Lower leg skin (tissue), 4 donors: ENCODE measurements around the gene NME5. TPM values are rescaled to one million over a fixed set of nuclear protein-coding genes. Genes with fewer than 3 reads are reported as not detected.
"Not testable (repeated sequence)": the region's sequence is repeated elsewhere in the genome, so short reads cannot be mapped to it uniquely, and the experiment has no call there.

Source experiments
- DNase-seq, 2 donors: peaks; one replicate each; pipeline ENCODE4 v3.0.0-alpha.2; 2019; ENCODE audit warnings: low spot score in 2 of 2
- H3K4me3 ChIP-seq: fragments of 200-600 bp; sonication (generic); 2 replicates; pipeline ENCODE4 v1.5.1; 2017; ENCODE audit warnings: mild to moderate bottlenecking, low read depth; ENCODE audit not compliant: poor library complexity, severe bottlenecking
- POLR2A ChIP-seq, 2 donors: fragments of 450-650 bp; IDR thresholded peaks; one replicate each; pipeline ENCODE4 v1.6.1; 2016 to 2017; ENCODE audit warnings: antibody characterized with exemption in 2 of 2, mild to moderate bottlenecking in 1 of 2, moderate library complexity in 1 of 2
- WGBS, 2 donors: methylation state at CpG; one replicate each; pipeline ENCODE4 v1.1.5; 2018; 5-methylcytosine and 5-hydroxymethylcytosine counted together
- intact Hi-C: fragments of 100-400 bp; cut with DNase I; formaldehyde crosslinking; loops from one replicate; pipeline ENCODE4 v1.15.0; 2023; ENCODE audit warnings: low total_unique reads
- total RNA-seq, 4 donors: library from RNA; depleted of rRNA; stranded (reverse); fragments of >200 nt; gene quantifications; one replicate each; pipeline ENCODE4 v1.1.0, GENCODE V29; 2016
- TF ChIP-seq, protein P1 (sequence below), 3 donors: fragments of 450-650 bp; IDR thresholded peaks; one replicate each; pipeline ENCODE4 v1.5.1; 2016; ENCODE audit warnings: antibody characterized with exemption in 3 of 3, mild to moderate bottlenecking in 3 of 3, moderate library complexity in 2 of 3

The NME5 gene
- total RNA-seq, 4 donors from 2014 or later, result 0.49 to 1.7 TPM; not detected in 2

DNA sequence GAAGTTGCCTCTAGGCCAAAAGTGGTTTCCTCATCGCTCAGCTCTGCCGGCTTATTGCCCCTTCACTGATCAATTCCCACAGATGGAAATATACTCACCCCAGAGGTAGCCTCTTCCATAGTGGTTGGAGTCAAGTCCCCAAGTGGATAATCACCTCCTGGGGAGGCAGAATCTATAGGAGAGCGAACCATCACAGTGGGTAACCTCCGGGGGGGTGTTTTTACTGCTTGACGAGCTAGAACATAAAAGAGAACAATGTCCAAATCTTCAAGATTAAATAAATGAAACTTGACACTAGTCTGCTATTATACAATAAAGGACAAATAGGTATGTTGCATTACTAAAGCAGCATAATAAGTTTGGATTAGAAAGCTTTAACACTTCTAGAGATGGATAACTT is 29.9 kb upstream of the NME5 start:
- no peak overlapping the region for H3K4me3 ChIP-seq
- TF ChIP-seq POLR2A (IDR thresholded peaks at IDR 0.05), result no peak
- WGBS, 2 donors, result 88 to 94% methylated on average over 5 of the region's 5 CpGs
- no peak for DNase-seq
- intact Hi-C loops, result no loop called here

DNA sequence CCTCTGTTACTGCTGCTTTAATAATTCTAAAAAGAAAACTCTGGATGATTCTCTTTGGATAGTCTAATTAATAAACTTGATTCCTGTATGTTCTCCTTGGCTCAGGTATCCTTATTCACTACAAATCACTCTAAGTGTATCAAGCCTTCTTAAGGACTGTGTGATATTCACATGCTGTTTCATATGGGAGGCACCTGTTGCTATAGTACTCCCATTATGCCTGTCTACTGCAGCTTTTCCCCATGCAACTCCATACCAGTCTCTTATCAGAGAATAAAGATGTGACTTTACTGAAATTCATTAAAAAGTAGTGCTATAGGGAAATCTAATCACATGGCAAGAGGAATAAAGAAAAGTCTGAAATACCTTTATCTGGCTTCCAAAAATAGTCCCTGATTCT is 24.5 kb upstream of the NME5 start:
- no peak overlapping the region for H3K4me3 ChIP-seq
- no peak for DNase-seq
- intact Hi-C loops, result no loop called here
- TF ChIP-seq, protein P1, sequence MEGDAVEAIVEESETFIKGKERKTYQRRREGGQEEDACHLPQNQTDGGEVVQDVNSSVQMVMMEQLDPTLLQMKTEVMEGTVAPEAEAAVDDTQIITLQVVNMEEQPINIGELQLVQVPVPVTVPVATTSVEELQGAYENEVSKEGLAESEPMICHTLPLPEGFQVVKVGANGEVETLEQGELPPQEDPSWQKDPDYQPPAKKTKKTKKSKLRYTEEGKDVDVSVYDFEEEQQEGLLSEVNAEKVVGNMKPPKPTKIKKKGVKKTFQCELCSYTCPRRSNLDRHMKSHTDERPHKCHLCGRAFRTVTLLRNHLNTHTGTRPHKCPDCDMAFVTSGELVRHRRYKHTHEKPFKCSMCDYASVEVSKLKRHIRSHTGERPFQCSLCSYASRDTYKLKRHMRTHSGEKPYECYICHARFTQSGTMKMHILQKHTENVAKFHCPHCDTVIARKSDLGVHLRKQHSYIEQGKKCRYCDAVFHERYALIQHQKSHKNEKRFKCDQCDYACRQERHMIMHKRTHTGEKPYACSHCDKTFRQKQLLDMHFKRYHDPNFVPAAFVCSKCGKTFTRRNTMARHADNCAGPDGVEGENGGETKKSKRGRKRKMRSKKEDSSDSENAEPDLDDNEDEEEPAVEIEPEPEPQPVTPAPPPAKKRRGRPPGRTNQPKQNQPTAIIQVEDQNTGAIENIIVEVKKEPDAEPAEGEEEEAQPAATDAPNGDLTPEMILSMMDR (IDR thresholded peaks at IDR 0.05), result no peak
- TF ChIP-seq POLR2A (IDR thresholded peaks at IDR 0.05), result no peak

DNA sequence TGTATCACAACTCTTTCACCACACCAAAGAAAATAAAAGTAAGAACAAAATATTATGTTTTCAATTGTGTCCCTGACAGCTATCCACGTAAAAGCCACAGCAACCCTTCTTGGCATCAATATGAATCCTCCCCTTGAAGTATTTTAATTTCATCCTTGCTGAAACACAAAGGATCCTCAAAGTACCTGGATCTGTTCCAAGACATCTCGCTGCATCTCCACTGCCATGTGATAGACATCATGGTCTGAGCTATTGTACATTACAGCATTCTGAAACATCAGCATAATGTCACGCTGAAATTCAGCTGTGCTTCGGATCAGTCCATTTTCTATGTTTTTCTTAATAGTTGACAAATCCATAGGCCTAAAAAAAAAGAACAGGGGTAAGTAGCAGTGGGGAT is 21.5 kb upstream of the NME5 start:
- no peak for DNase-seq
- intact Hi-C loops, result no loop called here
- H3K4me3 ChIP-seq, result no peak overlapping the region
- 84 to 90% methylated on average over 4 of the region's 4 CpGs for WGBS, 2 donors
- no peak for TF ChIP-seq POLR2A (IDR thresholded peaks at IDR 0.05)
- TF ChIP-seq, protein P1 (IDR thresholded peaks at IDR 0.05), result no peak

DNA sequence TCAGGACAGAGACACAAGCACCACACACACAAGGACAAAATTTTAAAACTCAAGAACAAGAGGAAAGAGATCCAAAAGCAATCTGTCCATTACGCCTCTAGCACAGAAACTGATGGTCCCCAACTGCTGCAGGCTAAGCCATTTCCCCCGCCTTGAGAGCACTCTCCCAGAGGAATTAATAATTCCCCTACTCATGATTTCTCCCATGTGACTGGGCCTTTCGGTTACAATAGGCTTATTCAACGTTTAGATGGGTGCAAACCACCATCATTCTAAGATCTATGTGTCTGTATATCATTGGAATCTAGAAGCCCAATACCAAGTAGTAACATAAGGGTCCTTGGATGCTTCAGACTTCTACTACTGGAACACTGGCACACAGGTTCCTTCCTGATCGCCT is 20.4 kb upstream of the NME5 start:
- 89 to 91% methylated on average over 5 of the region's 5 CpGs for WGBS, 2 donors

DNA sequence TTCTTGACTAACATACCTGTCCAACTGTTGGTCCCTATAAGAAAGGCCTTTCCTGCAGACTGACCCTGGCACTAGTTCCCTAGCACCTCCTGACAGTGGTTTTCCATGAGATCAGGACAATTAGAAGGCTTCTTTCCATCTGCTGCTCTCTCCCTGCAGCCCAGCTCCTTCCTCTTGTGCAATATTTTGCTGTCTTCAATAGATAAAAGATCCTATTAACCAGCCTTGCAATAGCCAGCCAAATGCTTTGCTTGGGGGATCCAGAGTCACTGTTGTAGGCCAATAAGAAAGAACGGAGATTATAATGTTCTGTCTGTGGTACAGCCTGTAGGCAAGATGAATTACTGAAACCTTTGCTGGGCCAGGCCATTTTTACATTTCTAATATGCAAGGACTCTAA is 18.4 kb upstream of the NME5 start:
- intact Hi-C loops, result no loop called here
- 65 to 85% methylated on average over 1 of the region's 1 CpG for WGBS, 2 donors

More for the DNA sequence above, 20.4 kb upstream of the NME5 start:
- no peak for DNase-seq
- intact Hi-C loops, result no loop called here
- H3K4me3 ChIP-seq, result no peak overlapping the region
- TF ChIP-seq POLR2A (IDR thresholded peaks at IDR 0.05), result no peak
- TF ChIP-seq, protein P1 (IDR thresholded peaks at IDR 0.05), result no peak

DNA sequence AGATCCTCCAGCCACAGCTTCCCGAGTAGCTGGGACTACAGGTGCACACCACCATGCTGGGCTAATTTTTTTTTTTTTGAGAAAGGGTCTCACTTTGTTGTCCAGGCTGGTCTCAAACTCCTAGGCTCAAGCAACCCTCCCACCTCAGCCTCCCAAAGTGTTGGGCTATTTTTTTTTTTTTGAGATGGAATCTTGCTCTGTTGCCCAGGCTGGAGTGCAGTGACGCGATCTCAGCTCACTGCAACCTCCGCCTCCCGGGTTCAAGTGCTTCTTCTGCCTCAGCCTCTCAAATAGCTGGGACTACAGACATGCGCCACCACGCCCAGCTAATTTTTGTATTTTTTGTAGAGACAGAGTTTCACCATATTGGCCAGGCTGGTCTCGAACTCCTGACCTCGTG is 16.7 kb upstream of the NME5 start:
- H3K4me3 ChIP-seq, intact Hi-C loops, DNase-seq: not testable (repeated sequence)
- 94 to 98% methylated on average over 9 of the region's 9 CpGs for WGBS, 2 donors

More for the DNA sequence above, 18.4 kb upstream of the NME5 start:
- TF ChIP-seq POLR2A (IDR thresholded peaks at IDR 0.05), result no peak
- TF ChIP-seq, protein P1 (IDR thresholded peaks at IDR 0.05), result no peak
- no peak for DNase-seq
- H3K4me3 ChIP-seq, result no peak overlapping the region

DNA sequence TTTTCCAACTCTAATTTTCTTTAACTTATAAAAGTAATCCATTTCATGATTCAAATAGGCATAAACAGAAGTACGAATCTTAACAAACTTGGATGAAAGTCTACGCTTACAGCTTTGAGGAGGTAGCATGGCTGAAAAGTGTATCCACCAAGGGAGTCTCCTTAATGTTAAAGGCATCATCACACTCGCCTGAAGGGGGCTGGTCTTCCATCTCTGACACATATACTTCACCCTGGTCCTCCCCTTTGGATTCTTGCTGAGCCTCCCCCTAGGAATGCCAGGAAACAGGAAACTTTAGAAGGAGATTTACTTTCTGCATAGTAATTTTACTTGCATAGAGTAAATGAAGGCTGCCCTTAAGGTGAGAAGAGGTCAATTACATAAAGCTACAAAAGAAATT is 10.3 kb upstream of the NME5 start:
- TF ChIP-seq, protein P1 (IDR thresholded peaks at IDR 0.05), result no peak
- no peak for TF ChIP-seq POLR2A (IDR thresholded peaks at IDR 0.05)
- intact Hi-C loops, result no loop called here
- no peak overlapping the region for H3K4me3 ChIP-seq
- DNase-seq, result no peak
- 56 to 60% methylated on average over 3 of the region's 3 CpGs for WGBS, 2 donors
